ENCODE data around the gene PRKX.

DNA sequence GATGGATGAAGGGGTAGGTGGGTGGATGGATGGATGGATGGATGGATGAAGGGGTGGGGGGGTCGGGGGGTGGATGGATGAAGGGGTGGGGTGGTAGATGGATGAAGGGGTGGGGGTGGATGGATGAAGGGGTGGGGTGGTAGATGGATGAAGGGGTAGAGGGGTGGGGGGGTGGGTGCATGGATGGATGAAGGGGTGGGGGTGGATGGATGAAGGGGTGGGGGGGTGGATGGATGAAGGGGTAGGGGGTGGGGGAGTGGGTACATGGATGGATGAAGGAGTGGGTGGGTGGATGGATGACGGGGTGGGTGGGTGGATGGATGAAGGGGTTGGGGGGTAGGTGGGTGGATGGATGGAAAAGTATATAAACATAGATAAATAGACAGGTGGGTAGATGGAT lies 74.2 kb downstream of the PRKX start:
- TF ChIP-seq, protein P1, sequence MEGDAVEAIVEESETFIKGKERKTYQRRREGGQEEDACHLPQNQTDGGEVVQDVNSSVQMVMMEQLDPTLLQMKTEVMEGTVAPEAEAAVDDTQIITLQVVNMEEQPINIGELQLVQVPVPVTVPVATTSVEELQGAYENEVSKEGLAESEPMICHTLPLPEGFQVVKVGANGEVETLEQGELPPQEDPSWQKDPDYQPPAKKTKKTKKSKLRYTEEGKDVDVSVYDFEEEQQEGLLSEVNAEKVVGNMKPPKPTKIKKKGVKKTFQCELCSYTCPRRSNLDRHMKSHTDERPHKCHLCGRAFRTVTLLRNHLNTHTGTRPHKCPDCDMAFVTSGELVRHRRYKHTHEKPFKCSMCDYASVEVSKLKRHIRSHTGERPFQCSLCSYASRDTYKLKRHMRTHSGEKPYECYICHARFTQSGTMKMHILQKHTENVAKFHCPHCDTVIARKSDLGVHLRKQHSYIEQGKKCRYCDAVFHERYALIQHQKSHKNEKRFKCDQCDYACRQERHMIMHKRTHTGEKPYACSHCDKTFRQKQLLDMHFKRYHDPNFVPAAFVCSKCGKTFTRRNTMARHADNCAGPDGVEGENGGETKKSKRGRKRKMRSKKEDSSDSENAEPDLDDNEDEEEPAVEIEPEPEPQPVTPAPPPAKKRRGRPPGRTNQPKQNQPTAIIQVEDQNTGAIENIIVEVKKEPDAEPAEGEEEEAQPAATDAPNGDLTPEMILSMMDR (IDR thresholded peaks at IDR 0.05) = no peak
- TF ChIP-seq POLR2AphosphoS5 (IDR thresholded peaks at IDR 0.05; ENCODE audit: insufficient read depth in 1 of 2, low read depth in 1 of 2) = no peak

Measured in vagina (tissue), 2 donors.